ENCODE data around the gene ATOX1.

- TF ChIP-seq YY1 (IDR thresholded peaks at IDR 0.05; ENCODE audit: insufficient read depth, insufficient read length), result no peak
- no peak for TF ChIP-seq ZNF274 (IDR thresholded peaks at IDR 0.05; ENCODE audit: low read depth, low read length)
Measured at GRCh38 chr5:151787817-151788216, 29.4 kb upstream of the ATOX1 start.
